Pons (tissue), 1 donor: ENCODE data around the gene ZNF414.
"Not testable (repeated sequence)": the region's sequence is repeated elsewhere in the genome, so short reads cannot be mapped to it uniquely, and the experiment has no call there.

Experiments used
- DNase-seq: peaks from one replicate; pipeline ENCODE4 v3.0.0-alpha.2; 2016; ENCODE audit warnings: low spot score

ZNF414 gene, protein sequence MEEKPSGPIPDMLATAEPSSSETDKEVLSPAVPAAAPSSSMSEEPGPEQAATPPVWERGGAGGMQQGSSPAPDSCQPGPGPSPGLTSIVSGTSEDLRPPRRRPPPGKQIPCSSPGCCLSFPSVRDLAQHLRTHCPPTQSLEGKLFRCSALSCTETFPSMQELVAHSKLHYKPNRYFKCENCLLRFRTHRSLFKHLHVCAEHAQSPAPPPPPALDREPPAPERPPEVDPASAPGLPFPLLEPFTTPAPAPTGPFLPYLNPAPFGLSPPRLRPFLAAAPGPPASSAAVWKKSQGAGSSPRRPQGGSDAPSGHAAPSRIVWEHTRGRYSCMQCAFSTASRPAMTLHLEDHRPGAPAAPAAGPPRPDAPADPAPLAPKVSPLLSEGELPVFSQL

DNA sequence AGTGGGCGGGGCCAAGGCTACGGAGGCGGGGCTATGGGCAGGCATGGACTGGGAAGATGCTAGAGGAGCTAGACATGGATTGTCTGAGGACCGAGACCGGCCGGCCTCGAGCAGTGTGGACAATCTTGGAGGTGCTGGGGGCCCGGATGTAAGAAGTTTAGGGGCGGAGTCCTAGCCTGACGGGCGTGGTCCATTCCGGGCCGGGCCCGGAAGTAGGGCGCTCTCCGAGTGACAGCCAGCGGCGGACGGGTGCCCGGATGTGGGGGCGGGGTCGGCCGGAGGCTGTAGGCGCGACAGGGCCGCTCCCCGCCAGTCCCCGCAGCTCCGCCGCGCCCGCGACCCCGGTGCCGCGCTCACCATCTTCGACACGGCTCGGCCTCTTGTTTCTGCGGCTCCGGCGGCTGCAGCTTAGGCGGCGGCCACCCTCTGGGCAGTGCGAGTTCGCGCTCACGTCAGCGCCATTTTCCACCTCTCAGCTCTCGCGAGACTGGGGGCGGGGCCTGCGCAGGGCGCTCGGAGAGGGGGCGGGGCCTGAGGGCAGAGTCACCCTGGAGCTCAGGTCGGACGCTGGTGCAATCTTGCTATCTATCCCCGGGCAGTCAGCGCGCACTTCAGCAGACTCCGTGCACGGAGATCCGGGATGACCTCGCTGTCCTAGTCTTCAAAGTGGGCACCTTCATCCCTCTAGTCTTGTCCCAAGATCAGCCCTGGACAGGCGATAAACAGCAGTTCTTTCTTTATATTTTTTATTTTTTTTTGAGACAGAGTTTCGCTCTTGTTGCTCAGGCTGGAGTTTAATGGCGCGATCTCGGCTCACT, at the start of gene ZNF414:
TSS of gene ZNF414 (minus strand) at position 481 of the 818 bp plus-strand sequence. CDS start at position 360, 121 bp downstream.
- peak; percentile 86 for DNase-seq

DNA sequence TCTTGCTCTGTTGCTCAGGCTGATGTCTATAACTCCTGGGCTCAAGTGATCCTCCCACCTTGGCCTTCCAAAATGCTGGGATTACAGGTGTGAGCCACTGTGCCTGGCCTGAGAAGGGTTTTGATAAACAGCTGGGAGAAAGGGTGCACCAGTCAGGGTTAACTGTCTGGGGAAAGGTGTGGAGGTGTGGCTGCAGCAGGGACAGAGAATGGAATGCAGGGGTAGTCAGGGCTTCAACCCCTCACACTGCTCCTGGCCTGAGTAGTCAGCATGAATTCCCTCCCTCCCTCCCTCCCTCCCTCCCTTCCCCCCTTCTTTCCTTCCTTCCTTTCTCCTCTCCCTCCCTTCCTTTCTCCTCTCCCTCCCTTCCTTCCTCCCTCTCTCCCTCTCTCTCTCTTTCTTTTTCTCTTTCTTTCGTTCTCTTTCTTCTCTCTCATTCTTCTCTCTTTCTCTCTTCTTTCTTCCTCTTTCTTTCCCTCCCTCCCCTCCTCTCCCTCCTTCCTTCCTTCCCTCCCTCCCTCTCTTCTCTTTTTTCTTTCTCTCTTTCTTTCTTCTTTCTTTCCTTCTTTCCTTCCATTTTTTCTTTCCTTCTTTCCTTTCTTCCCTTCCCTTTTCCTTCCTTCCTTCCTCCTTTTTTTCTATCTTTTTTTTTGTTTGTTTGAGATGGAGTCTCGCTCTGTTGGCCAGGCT, 47.3 kb upstream of the ZNF414 start:
- DNase-seq = no peak

DNA sequence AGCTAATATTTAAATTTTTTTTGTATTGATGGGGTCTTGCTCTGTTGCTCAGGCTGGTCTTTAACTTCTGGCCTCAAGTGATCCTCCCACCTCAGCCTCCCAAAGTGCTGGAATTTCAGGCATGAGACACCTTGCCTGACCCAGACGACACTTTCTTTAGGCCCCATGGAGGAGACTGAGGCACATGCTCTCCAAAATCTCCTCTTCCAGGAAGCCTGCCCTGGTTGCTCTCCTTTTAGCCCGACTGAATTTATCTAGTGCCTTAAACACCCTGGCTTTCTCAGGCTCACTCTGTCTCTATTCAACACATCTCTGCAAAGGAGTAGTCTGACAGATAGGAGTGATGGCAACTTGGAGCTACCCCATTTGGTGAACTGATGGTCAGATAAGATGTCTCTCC, 44.4 kb upstream of the ZNF414 start:
- no peak for DNase-seq

GRCh38 chr19:8557642-8558238, 43.8 kb upstream of the ZNF414 start:
- DNase-seq = no peak

GRCh38 chr19:8553729-8554128, 39.8 kb upstream of the ZNF414 start:
- DNase-seq = not testable (repeated sequence)

- no peak for DNase-seq
Observed at GRCh38 chr19:8552810-8553209, 38.8 kb upstream of the ZNF414 start.

GRCh38 chr19:8550070-8550469, 36.1 kb upstream of the ZNF414 start:
- DNase-seq = no peak

GRCh38 chr19:8545743-8546142, 31.8 kb upstream of the ZNF414 start:
- no peak for DNase-seq

DNA sequence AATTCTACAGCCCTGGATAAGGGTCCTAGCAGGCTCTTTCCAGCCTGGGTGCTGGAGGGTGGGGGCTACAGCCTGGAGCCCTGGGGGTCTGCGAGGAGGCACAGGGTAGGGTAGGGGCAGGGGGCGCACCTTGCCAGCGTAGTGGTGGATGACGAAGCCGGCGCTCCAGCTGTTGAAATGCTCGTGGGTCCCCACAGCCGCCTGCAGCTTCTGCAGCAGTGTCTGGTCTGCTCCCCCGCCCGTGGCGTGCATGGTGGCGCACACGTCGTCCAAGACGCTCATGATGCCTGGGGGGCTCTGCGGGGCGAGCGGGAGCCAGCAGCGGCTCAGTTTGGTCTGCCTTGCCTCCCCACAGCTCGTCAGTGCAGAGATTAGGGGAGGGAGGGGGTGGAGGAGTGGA, 30.2 kb upstream of the ZNF414 start:
- no peak for DNase-seq

DNA sequence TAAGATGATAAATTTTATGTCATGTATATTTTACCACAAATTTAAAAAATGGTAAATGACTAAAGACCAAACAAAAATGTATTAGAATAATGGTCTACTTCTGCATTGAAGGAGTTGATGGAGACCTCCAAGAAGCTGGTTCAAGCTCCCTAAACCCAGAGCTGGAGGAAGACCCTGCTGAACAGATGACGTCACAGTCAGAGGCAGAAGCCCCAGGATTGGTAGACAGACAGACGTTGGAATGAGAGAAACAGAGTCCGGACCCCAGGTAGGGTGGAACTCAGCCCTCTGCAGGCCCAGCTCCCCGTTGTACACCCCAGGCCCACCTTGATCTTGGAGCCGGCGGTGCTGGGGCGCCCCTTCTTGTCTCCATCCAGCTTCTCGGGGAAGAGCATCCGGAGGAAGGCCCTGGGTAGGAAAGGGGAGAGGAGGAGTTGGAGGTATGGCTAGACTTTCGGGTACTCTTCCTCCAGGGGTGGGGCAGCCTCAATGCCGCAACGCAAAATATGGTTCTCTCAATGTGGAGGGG, 25.7 kb upstream of the ZNF414 start:
- no peak for DNase-seq

DNA sequence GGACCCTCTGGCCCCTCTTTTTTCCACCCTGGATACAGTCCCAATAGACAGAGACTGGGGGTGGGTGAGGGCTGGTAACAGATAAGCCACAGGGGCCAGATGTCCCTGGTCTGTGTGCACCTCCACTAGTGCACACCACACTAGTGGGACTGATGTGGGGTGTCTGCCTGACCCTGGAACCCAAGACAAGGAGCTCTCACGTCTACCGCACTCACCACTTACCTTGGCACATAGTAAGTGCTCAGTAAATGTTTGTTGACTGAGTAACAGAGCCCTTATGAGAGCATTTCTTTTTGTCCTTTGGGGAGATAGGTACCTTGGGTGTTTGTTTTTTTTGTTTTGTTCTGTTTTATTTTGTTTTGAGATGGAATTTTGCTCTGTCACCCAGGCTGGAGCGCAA, 23.1 kb upstream of the ZNF414 start:
- no peak for DNase-seq

- no peak for DNase-seq
Observed at GRCh38 chr19:8536282-8536681, 22.3 kb upstream of the ZNF414 start.

- DNase-seq = no peak
Observed at GRCh38 chr19:8532225-8532624, 18.3 kb upstream of the ZNF414 start.

- DNase-seq = no peak
Observed at GRCh38 chr19:8531470-8531869, 17.5 kb upstream of the ZNF414 start.

DNA sequence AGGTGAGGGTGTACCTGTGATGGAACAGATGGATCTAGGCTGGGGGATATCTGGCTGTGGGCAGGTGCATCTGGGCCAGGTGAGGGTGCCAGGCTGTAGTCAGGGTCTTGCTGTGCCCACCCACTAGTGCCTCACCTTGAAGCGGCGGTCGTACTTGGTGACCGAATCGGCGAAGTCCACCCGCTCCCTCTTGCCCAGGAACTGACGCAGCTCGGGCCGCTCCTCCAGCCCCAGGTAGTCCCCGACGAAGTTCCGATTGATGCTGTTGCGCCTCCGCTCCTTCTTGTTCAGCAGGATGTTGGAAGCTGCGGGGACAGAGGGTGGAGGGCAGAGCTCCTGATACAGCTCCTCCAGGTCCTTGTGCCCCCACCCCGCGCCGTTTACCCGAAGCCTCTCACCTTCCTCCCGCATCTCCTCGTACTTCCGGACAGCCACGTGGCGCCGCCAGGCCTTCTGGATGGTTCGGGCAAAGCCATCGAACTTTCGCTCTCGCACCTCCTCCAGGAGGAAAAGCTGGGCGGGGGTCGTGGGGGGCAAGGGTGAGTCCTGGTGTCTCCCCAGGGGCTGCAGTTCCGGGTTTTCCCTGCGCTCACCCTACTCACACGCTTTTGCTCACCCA, 16.2 kb upstream of the ZNF414 start:
- no peak for DNase-seq

- no peak for DNase-seq
Observed at GRCh38 chr19:8529369-8530006, 15.5 kb upstream of the ZNF414 start.

DNA sequence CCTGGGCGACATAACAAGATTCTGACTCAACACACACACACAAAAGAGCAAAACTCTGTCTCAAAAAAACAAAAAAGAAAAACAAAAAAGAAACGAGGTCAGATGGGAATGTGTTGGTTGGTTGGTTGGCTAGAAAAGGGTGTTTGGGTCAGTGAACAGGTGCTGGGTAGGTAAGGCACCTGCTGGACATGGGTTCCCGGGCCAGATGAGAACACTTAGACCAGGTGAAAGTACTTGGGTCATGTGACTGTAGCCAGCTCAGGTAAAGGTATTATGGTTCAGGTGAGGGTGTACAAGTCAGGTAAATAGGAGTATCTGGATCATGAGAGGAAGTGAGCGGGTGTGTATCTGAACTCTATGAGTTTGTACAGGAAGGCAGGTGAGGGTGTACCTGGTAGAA, 14.5 kb upstream of the ZNF414 start:
- DNase-seq = no peak

- DNase-seq = peak; percentile 84
Observed at GRCh38 chr19:8526345-8527091, 12.6 kb upstream of the ZNF414 start.

DNA sequence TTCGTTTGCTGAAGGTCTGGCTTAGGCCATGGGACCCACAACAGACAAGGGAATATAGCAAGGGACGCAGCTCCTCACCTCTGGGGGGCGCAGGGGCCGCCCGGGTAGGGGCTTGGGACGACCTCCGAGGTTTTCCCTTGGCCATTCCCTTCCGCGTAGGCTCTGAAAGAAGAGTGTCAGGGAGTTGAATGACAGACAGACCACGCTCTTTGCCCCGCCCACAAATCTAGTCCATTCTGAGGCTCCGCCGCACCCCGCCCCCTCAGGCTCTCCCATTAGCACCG, 11.4 kb upstream of the ZNF414 start:
- no peak for DNase-seq

GRCh38 chr19:8519388-8519787, 5.4 kb upstream of the ZNF414 start:
- no peak for DNase-seq

DNA sequence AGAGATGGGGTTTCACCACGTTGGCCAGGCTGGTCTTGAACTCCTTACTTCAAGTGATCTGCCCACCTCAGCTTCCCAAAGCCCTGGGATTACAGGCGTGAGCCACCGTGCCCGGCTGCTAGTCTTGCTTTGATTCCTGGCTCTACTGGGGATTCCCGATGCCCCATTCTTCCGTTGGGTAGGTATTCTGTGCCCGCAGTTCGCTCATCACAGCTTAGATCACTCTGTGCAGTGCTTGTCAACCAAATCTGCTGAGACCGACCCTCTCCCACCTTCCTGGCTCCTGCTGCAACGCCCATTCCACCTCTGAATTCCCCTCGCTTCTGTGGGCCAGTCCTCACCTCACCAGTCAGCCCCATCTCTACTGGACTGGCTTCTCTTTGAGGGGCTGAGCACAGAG, 4.6 kb upstream of the ZNF414 start:
- no peak for DNase-seq
